Heart left ventricle (tissue), 16 donors: ENCODE measurements around the gene DSTN. TPM values are rescaled to one million over a fixed set of nuclear protein-coding genes. Genes with fewer than 3 reads are reported as not detected.
"Not testable (repeated sequence)": the region's sequence is repeated elsewhere in the genome, so short reads cannot be mapped to it uniquely, and the experiment has no call there.

ENCODE experiments used
- ATAC-seq, 4 donors: fragments of 200-7000 bp; cut with Tn5 transposase; one replicate each; pipeline ENCODE4 v1.9.1; 2020 to 2022; ENCODE audit warnings: moderate library complexity in 4 of 4, mild to moderate bottlenecking in 3 of 4, moderate number of reproducible peaks in 1 of 4
- DNase-seq, 5 donors: peaks; one replicate each; pipeline ENCODE4 v3.0.0-alpha.2; 2020
- H3K27ac ChIP-seq, 12 donors: fragments of 200-600 bp; sonication (generic) in 4 of 12; one replicate each; pipeline versions ENCODE4 v1.5.0 to v1.8.0; 2016 to 2022; ENCODE audit warnings: mild to moderate bottlenecking in 2 of 12
- H3K27me3 ChIP-seq, 9 donors: fragments of 200-600 bp; sonication (generic) in 2 of 9; one replicate each; pipeline versions ENCODE4 v1.5.1 to v1.8.0; 2016 to 2022; ENCODE audit warnings: mild to moderate bottlenecking in 3 of 9
- H3K36me3 ChIP-seq, 9 donors: fragments of 200-600 bp; sonication (generic) in 2 of 9; one replicate each; pipeline versions ENCODE4 v1.5.0 to v1.8.0; 2018 to 2022; ENCODE audit warnings: mild to moderate bottlenecking in 2 of 9
- H3K4me1 ChIP-seq, 12 donors: fragments of 200-600 bp; sonication (generic) in 4 of 12; one replicate each; pipeline versions ENCODE4 v1.5.0 to v1.8.0; 2016 to 2022; ENCODE audit warnings: mild to moderate bottlenecking in 3 of 12
- H3K4me3 ChIP-seq, 12 donors: fragments of 200-600 bp; sonication (generic) in 4 of 12; one replicate each; pipeline versions ENCODE4 v1.5.0 to v1.8.0; 2017 to 2022; ENCODE audit warnings: mild to moderate bottlenecking in 9 of 12, moderate library complexity in 4 of 12
- H3K9me3 ChIP-seq, 12 donors: fragments of 200-600 bp; sonication (generic) in 4 of 12; one replicate each; pipeline versions ENCODE4 v1.5.0 to v1.8.0; 2016 to 2022; ENCODE audit warnings: mild to moderate bottlenecking in 1 of 12
- POLR2A ChIP-seq, 2 donors: fragments of 450-650 bp; IDR thresholded peaks; one replicate each; pipeline ENCODE4 v1.6.1; 2017; ENCODE audit warnings: antibody characterized with exemption in 2 of 2, mild to moderate bottlenecking in 2 of 2, moderate library complexity in 2 of 2
- WGBS, 4 donors: extraction: QIAGEN DNeasy Blood & Tissue Kit in 2 of 4; methylation state at CpG; one replicate each; pipeline versions ENCODE4 v1.1.5 to v1.1.7; 2013 to 2018; 5-methylcytosine and 5-hydroxymethylcytosine counted together
- intact Hi-C, 10 donors: fragments of 100-400 bp; cut with DNase I; formaldehyde crosslinking; loops; one replicate each; pipeline versions ENCODE4 v1.11.1 to v1.14.2; 2022
- polyA plus RNA-seq, 2 donors: library from polyadenylated mRNA; stranded (reverse); fragments of 200-250 nt; gene quantifications; one replicate each; pipeline ENCODE4 v1.2.3, GENCODE V29; 2013
- total RNA-seq, 9 donors: library from RNA; depleted of rRNA in 2 of 9; stranded (reverse); fragments of >200 nt in 2 of 9; fragmentation: NEBNext Ultra II Directional in 3 of 9; extraction: Animal tissue kit (Norgen Biotek cat#: 25700) in 3 of 9; gene quantifications; one replicate each; pipeline versions ENCODE4 v1.1.0 to v1.2.4, GENCODE V29; 2016 to 2023
- TF ChIP-seq, protein P1 (sequence below), 12 donors: fragments of 200-600 bp; sonication (generic) in 4 of 12; IDR thresholded peaks; one replicate each; pipeline versions ENCODE4 v1.5.0 to v1.8.0; 2018 to 2022; ENCODE audit warnings: antibody characterized with exemption in 12 of 12, mild to moderate bottlenecking in 5 of 12
- donor health status: ischemic (EF 13 %, LVEDD 7.1; RV severe dilation, severe dysfunction).
- donor health status: healthy with polysubstance abuse.
- donor health status: DM: no; HTN: yes; CAD: no.
- donor health status: DM: no; HTN: no; CAD: no.
- donor health status: ischemic (EF 25% LVEDD 6.9; RV normal size, moderate dysfunction).
- donor health status: ischemic (EF 25% LVEDD 5.7; RV mildly dilated, moderate dysfunction).
- donor health status: healthy.
- donor health status: DM: yes; HTN: yes; CAD: no.
- donor health status: ischemic (EF 35%, LVEDD 5.7; RV mildly dilated, moderate dysfunction).
- donor health status: nonischemic (EF 11% LVEDD 7.7; RV severe dilation, severe dysfunction).
- donor health status: DM: yes; HTN: yes; CAD: no.
- donor health status: PGD.
- donor health status: ischemic (EF 29% LVEDD 5.4; RV normal size, mild dysfunction).
- donor health status: nonischemic (EF 23%, LVEDD 6.1; RV moderate dilation, normal function).

The DSTN gene
- total and polyA plus RNA-seq, 11 donors, result 447 to 738 (median 546) TPM

GRCh38 chr20:17655865-17656479 lies 86.1 kb downstream of the DSTN start:
- peak in 1 of 5 donors; percentile 18 for DNase-seq
- Histone ChIP-seq H3K4me1 (peaks cover 0 to 45% (median 24%) of the 10 kb centered on the region in 12 donors), H3K36me3 (peaks cover 0 to 67% (median 18%) of the 10 kb centered on the region in 9 donors), H3K9me3 (peaks cover 0 to 5% (median 0%) of the 10 kb centered on the region in 12 donors), H3K4me3 (no peak overlapping the region), H3K27ac (no peak overlapping the region), H3K27me3 (no peaks in the 10 kb centered on the region)
- ATAC-seq, result peak in 1 of 4 donors; percentile 21
- WGBS, 4 donors, result 82 to 92% (median 87%) methylated on average over 11 of the region's 11 CpGs
- TF ChIP-seq, protein P1, sequence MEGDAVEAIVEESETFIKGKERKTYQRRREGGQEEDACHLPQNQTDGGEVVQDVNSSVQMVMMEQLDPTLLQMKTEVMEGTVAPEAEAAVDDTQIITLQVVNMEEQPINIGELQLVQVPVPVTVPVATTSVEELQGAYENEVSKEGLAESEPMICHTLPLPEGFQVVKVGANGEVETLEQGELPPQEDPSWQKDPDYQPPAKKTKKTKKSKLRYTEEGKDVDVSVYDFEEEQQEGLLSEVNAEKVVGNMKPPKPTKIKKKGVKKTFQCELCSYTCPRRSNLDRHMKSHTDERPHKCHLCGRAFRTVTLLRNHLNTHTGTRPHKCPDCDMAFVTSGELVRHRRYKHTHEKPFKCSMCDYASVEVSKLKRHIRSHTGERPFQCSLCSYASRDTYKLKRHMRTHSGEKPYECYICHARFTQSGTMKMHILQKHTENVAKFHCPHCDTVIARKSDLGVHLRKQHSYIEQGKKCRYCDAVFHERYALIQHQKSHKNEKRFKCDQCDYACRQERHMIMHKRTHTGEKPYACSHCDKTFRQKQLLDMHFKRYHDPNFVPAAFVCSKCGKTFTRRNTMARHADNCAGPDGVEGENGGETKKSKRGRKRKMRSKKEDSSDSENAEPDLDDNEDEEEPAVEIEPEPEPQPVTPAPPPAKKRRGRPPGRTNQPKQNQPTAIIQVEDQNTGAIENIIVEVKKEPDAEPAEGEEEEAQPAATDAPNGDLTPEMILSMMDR (IDR thresholded peaks at IDR 0.05), result no peak
- TF ChIP-seq POLR2A (IDR thresholded peaks at IDR 0.05), result no peak
- intact Hi-C loops, result loop anchor here in 2 of 10 donors (5.0 to 10.0 kb wide), 2 partner anchors 246 to 249 kb away; no protein-coding TSS in a partner anchor

- Histone ChIP-seq H3K27me3 (no peaks in the 10 kb centered on the region), H3K36me3 (peaks cover 0 to 65% (median 18%) of the 10 kb centered on the region in 9 donors), H3K4me3 (no peak overlapping the region), H3K9me3 (peaks cover 0 to 5% (median 0%) of the 10 kb centered on the region in 12 donors), H3K4me1 (peaks cover 0 to 43% (median 23%) of the 10 kb centered on the region in 12 donors), H3K27ac (no peak overlapping the region)
- peak in 1 of 5 donors; percentile 19 for DNase-seq
- WGBS, 4 donors, result 72 to 80% (median 73%) methylated on average over 9 of the region's 9 CpGs
- intact Hi-C loops, result loop anchor here in 2 of 10 donors (5.0 to 10.0 kb wide), 2 partner anchors 245 to 248 kb away; no protein-coding TSS in a partner anchor
- TF ChIP-seq POLR2A (IDR thresholded peaks at IDR 0.05), result no peak
- peak in 3 of 4 donors; percentile 22 to 46 (median 41) for ATAC-seq
These were observed 87.4 kb downstream of the DSTN start for GRCh38 chr20:17657079-17657825.

DNA sequence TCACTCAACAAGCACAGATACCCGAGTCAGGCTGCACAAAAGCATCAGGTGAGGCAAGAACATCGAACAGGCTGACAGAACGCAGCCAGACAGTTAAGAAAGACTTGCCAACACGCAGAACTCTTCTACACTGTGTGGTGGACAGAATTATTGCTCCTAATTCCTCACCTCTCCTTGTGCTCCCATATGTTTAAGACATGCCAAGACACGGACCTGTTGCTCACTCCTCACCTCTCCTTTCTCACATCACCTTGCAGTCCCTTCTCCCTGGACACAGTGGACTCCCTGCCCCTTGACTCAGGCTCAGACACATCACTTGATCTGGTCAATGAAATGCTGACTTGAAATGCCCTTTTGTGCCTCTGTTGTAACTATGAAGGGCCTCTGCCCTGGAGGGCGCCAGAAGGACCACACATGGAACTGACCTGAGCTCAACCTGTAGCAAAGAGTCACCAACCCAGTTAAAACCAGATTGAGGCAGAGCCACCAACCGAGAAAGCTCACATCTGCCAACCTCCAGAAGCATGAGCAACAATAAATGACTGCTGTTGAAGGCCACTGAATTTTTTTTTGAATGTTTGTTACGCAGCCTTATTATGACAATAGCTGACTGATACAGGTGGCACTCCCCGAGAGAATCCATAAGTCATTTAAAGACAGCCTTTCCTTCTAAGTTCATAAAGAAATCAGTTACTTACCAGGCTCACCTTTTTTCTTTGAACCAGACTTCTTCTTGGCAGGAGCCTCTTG lies 88.2 kb downstream of the DSTN start:
- H3K4me3 ChIP-seq, result no peak overlapping the region
- H3K9me3 ChIP-seq, result peaks cover 0 to 5% (median 0%) of the 10 kb centered on the region in 12 donors
- intact Hi-C loops, result loop anchor here in 2 of 10 donors (5.0 to 10.0 kb wide), 2 partner anchors 244 to 247 kb away; no protein-coding TSS in a partner anchor
- ATAC-seq, result no peak
- TF ChIP-seq POLR2A (IDR thresholded peaks at IDR 0.05), result no peak
- TF ChIP-seq, protein P1 (IDR thresholded peaks at IDR 0.05), result no peak
- 94 to 97% (median 95%) methylated on average over 9 of the region's 9 CpGs for WGBS, 4 donors
- H3K27me3 ChIP-seq, result no peaks in the 10 kb centered on the region
- peaks cover 0 to 48% (median 28%) of the 10 kb centered on the region in 12 donors for H3K4me1 ChIP-seq
- peak in 1 of 5 donors; percentile 10 for DNase-seq
- H3K27ac ChIP-seq, result no peak overlapping the region
- peaks cover 0 to 57% (median 18%) of the 10 kb centered on the region in 9 donors for H3K36me3 ChIP-seq

- intact Hi-C loops, result loop anchor here in 2 of 10 donors (5.0 to 10.0 kb wide), 2 partner anchors 244 to 246 kb away; no protein-coding TSS in a partner anchor
- WGBS, 4 donors, result 96 to 100% (median 97%) methylated on average over 2 of the region's 2 CpGs
These were observed 88.7 kb downstream of the DSTN start for GRCh38 chr20:17658648-17658993.

GRCh38 chr20:17659344-17659743 lies 89.5 kb downstream of the DSTN start:
- WGBS, 4 donors, result 96 to 100% (median 98%) methylated on average over 7 of the region's 7 CpGs
- Histone ChIP-seq H3K4me1 (peaks cover 0 to 61% (median 31%) of the 10 kb centered on the region in 12 donors), H3K36me3 (peaks cover 0 to 49% (median 14%) of the 10 kb centered on the region in 9 donors)
- not testable (repeated sequence) for H3K4me3 ChIP-seq, ATAC-seq, DNase-seq, H3K9me3 ChIP-seq, H3K27me3 ChIP-seq, H3K27ac ChIP-seq
- intact Hi-C loops, result loop anchor here in 2 of 10 donors (5.0 to 10.0 kb wide), 2 partner anchors 243 to 245 kb away; no protein-coding TSS in a partner anchor

More at GRCh38 chr20:17658648-17658993, 88.7 kb downstream of the DSTN start:
- DNase-seq, result peak in 1 of 5 donors; percentile 10
- no peak for ATAC-seq
- Histone ChIP-seq H3K36me3 (peaks cover 0 to 54% (median 17%) of the 10 kb centered on the region in 9 donors), H3K9me3 (peaks cover 0 to 5% (median 0%) of the 10 kb centered on the region in 12 donors), H3K4me3 (no peak overlapping the region), H3K27ac (no peak overlapping the region), H3K27me3 (no peaks in the 10 kb centered on the region), H3K4me1 (peaks cover 0 to 53% (median 30%) of the 10 kb centered on the region in 12 donors)
- TF ChIP-seq POLR2A (IDR thresholded peaks at IDR 0.05), result no peak
- TF ChIP-seq, protein P1 (IDR thresholded peaks at IDR 0.05), result no peak
